ENCODE measurements around the gene CGRRF1.

Gene CGRRF1

DNA sequence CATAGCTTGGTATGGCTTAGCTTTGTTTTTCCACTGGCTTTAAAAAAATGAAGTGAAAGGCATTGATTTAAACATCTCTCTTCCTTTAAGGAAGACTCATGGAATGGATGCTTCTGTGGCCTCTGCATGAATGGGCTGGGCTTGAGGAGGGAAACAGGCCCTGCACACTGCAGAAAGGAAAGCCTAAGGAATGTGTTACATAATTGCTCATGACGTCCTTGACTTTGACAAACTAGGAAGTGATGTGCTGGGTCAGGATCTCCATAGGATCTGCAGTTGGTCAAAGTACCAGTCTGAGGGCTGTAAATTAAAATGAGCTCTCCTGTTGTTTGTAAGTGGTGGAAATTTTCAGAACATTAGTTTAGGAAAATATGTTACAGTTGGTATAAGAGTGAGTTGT, 69.9 kb downstream of the CGRRF1 start:
- no peak for DNase-seq

GRCh38 chr14:54580933-54581332, 71.2 kb downstream of the CGRRF1 start:
- no peak for DNase-seq

- DNase-seq, result no peak
These were observed 72.6 kb downstream of the CGRRF1 start for GRCh38 chr14:54582334-54582733.

GRCh38 chr14:54584097-54584496, 74.4 kb downstream of the CGRRF1 start:
- no peak for DNase-seq

DNA sequence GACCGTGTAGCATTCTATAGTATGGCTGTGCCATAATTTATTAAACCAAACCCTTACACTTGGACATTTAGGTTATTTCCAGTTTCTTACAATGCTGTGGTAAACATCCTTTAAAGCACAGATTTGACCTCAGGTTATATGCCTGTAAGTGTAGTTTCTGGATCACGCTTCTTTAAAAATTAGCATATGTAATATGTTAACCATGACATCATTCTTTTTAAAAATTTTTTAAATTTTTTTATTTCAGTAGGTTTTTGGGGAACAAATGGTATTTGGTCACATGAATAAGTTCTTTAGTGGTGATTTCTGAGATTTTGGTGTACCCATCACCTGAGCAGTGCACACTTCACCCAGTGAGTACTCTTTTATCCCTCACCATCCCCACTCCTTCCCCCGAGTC, 75.5 kb downstream of the CGRRF1 start:
- no peak for DNase-seq
